ENCODE results near the gene CFHR5.
"Not testable (repeated sequence)": the region's sequence is repeated elsewhere in the genome, so short reads cannot be mapped to it uniquely, and the experiment has no call there.

Gene CFHR5

DNA sequence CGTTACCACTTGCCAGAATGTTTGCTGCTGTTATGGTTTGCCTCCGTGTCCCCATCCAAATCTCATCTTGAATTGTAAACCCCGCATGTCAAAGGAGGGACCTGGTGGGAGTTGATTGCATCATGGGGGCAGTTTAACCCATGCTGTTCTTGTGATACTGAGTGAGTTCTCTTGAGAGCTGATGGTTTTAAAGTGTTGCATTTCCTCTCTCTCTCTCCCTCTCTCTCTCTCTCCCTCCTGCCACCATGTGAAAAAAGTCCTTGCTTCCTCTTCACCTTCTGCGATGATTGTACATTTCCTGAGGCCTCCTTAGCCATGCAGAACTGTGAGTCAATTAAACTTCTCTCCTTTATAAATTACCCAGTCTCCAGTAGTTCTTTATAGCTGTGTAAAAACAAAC, 44.4 kb downstream of the CFHR5 start:
- no peak for DNase-seq

DNA sequence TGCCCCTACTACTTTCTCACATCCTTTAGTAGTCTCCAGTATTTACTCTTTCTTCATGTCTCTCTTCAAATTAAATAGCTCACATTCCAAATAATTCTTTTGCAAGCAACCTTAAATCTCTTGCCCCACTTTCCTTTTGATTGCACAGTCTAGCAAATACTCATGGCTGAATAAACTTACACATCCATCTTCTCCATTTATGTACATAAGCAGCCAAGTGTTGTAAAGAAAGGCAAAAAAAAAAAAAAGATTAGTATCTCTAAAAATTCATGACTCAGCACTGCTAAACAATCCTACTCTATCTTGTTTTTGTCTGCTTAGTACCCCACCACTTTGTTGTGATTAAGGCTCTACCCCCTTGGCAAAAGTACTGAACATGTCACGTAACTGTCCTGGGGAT, 47.1 kb downstream of the CFHR5 start:
- no peak for DNase-seq

DNA sequence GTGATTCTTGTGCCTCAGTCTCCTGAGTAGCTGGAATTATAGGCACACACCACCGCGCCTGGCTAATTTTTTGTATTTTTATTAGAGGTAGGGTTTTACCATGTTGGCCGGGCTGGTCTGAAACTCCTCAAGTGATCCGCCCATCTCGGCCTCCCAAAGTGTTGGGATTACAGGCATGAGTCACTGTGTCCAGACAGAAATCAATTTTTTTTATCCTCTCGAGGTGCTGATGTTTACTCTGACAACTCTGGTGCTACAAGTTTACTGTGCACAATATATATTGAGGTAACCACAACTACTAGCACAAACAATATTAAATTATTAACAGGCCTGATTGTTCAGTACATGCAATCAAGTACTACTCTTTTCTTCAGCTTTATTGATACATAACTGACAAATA, 50.0 kb downstream of the CFHR5 start:
- no peak for DNase-seq

DNA sequence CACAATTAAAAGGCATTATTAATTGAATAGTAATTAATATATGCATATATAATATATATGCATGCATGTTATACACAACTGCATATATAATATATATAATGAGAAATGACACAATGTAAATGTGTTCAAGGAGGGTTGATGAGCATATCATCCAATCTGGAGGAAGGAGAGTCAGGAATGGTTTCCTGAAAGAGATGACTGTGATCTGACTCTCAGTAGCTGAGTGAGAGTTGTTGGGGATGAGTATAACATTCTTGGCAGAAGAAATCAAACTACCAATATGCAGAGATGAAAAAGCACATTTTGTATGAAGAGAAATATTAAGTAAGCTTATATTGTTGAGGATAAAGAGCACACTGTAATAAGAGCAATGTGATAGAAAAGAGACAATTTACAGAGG, 52.4 kb downstream of the CFHR5 start:
- DNase-seq = no peak

DNA sequence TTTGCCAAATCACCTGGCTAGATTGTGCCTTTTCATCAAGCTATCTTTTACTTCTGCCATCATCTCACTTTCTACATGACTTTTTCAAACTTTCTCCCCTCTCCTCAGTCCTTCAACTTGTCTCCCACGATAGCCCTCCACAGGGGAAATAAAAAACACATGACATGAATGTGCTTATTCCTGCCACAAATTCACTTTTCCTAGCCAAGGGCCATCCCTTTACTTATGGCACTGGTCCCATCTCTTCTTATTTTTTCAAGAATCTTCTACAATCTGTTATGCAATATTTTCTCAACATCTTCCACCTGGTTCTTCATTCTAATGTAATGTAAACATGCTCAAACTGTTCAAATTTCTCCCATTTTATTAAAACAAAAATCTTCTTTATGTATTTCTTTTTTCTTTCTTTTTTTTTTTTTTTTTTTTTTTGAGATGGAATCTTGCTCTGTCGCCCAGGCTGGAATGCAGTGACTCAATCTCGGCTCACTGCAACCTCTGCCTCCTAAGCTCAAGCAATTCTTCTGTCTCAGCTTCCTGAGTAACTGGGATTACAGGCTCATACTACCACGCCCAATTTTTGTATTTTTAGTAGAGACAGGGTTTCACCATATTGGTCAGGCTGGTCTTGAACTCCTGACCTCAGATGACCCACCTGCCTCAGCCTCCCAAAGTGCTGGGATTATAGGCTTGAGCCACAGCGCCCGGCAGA, 57.4 kb downstream of the CFHR5 start:
- not testable (repeated sequence) for DNase-seq

DNA sequence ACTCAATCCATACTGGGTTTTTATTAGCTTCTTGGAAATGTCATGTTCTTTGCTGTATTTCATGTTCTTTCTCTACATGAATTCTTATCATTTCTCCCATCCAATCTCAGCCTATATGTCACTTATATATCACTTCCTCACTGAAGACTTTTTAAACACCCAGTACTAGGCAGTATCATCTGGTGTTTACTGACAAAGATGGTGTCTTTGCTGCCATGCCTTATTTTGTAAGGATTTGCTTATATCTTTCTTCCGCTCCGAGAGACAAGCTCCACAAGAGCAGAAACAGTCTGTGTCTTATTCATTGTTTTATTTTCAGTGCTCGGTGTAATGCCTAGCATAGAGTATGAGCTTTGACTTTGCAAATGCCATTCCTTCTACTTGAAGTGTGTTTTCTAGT, 59.5 kb downstream of the CFHR5 start:
- DNase-seq = no peak

DNA sequence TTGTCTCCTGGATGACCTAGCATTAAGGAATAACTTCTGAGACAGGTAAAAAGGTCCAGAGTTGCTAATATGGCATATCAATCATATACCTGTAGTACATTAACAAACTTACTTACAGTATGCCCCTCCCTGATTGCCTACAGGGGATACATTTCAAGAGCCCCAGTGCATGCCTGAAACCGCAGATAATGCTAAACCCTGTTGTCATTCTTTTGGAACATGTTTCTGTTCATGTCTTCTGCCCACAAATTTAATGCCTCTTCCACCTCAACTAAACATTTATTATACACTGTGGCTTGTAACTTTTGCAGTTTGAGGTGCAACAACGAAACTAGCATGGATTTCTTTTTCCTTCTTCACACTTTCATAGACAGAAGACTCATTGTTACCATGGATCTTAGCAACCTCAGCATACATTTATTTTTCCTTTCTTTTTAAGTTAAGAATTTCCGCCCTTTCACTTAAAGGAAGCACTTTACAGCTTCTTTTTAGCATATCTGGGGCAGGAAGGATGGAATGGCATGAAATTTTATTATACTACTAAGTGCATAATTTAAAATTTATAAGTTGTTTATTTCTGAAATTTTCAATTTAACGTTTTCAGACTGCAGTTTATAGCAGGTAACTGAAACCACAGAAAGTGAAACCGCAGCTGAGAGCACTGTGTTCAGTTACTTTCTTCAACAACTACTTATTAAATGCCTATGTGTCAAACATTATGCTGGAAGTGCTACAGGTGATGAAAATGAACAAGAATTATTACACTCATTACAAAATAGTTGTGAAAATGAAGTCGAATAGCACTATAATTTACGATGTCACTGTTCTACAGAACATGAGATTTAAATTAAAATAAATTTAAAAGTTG, 64.4 kb downstream of the CFHR5 start:
- no peak for DNase-seq

DNA sequence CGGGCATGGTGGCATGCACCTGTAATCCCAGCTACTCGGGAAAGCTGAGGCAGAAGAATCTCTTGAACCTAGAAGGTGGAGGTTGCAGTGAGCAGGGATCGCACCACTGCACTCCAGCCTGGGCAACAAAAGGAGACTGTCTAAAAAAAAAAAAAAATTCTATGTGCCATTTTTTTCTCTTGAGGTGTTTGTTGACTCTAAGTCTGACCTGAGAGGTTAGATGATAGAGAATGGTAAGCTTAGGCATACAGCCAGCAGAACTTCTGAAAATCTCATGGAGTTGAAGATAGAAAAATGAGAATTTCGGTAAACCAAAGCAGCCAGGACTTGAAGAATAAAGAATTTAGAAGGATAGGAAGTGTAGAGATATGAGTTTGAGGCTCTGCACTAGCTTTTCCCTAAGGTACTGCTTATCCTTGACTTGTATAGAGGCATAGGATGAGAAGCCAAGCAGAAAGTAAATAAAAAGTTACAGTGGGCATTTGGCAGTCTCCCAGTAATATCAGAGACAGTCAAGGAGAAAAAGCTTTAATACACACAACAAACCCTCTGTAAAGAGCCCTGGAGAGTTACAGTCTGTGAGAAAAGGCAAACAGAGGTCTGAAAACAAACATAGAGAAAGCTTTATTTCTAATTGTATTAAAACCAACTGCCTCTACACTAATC, 65.5 kb downstream of the CFHR5 start:
- DNase-seq = no peak

DNA sequence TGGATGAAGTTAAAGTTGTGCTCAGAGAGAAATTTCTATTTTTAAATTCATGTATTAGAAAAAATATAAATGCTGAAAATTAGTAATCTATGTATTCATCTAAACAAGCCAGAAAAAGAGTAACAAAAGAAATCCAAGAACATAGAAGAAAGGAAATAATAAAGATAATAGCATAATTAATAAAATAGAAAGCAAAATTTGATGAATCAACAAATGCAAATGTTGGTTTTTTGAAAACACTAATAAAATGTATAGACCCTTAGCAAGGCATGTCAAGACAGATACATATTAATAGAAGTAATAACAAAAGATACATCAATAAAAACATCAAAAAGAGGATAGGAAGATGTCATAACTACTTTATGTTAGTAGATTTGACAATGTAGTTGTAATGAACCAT, 71.7 kb downstream of the CFHR5 start:
- no peak for DNase-seq

Measured in femur (tissue), 1 donor.